ENCODE measurements around the gene CEP85.

The CEP85 gene

GRCh38 chr1:26278724-26279455 lies 44.9 kb downstream of the CEP85 start:
- peak; percentile 51 for DNase-seq

DNA sequence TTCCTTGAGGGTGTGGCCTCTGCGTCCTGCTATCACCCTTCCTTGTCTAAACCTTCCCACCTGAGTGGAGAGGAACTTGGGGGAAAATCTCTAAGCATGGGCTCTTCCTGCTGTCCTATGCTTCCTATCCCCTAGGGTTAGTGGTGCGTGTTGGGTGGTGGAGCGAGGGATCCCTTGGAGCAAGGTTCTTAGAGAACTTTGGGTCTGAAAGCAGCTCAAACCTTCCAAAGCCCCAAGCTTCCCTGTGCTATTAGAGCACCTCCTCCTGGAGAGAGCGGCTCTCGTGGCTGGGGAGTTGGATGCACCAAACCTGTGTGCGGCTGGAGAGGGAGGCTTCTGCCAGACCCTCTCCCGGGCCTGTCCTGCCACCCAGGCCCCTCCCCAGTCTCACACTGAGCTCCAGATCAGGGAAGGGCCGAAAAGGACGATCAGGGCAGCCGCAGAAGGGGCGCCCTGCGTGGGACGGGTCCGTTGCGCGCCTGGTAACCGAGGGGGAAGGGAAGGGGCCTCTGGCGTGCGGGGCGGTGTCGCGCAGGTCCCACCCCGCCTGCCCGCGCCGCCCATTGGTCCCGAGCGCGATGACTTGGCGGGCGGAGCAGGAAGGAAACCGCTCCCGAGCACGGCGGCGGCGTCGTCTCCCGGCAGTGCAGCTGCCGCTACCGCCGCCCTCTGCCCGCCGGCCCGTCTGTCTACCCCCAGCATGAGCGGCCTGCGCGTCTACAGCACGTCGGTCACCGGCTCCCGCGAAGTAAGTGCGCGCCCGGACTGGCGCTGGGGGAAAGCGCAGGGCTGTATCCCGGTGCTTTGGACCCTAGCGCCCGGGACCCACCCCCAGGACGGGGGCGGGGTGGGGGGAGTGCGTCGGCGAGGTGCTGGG lies 45.7 kb downstream of the CEP85 start, which contains the start of gene SH3BGRL3:
TSS of gene SH3BGRL3 (plus strand) at position 631 of the 877 bp plus-strand sequence. CDS start at position 701, 70 bp downstream.
- peak; percentile 91 for DNase-seq

GRCh38 chr1:26280333-26281042 lies 46.5 kb downstream of the CEP85 start:
- peak; percentile 50 for DNase-seq

- DNase-seq: peak; percentile 34
Measured at GRCh38 chr1:26281091-26281958, 47.3 kb downstream of the CEP85 start.

DNA sequence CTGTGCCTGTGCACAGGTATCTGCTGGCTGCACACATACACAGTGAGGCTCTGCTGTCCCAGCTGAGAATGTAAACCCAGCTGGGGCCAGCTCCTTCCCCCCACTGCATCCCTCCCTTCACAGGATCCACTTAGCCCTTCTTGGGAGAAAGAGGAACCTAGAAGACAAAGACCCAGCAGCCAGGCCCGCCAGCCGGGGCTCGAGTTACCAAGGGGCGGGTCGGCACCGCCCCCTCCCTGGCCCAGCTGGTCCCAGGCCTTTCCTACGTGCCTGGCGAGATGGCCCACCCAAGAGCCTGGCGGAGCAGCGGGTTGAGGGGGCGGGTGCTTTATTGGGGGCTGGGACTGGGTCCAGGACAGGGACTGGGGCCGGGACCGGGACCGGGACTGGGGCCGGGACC lies 48.0 kb downstream of the CEP85 start:
- DNase-seq: no peak

GRCh38 chr1:26282401-26282918 lies 48.5 kb downstream of the CEP85 start:
- DNase-seq: no peak

- DNase-seq: no peak
Measured at GRCh38 chr1:26283279-26283853, 49.4 kb downstream of the CEP85 start.

DNA sequence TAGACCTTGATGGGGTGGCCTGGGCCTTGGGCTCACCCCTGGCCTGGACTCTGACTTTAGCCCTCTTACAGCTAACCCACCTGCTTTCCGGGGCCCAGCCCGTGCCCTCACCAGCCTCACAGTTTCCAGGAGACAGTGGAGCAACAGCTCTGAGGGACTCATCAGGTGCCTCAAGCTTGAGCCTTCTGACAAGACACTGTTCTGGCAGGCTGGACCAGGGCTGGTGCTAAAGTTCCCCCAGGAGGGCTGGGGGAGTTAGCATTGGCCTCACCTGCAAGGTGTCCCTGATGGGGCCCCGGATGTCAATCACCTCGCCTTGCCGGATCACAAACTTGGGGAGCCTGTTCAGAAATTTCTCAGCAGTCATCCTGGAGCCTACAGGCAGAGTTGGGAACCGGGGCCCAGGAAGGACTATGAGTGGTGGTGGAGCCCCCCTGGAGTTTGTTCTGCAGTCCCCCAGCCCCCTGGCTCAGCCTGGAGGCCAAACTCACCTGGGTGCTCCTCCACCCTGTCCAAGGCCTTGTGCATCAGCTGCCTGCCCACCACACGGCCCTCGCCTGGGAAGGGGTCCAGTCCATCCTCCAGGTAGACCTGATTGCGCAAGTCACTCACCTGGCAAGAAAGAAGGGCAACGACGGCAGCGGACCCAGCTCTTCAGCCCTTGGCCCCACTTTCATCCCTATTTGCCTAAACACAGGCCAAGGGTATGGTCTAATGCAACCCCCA lies 50.0 kb downstream of the CEP85 start:
- DNase-seq: peak; percentile 21

DNA sequence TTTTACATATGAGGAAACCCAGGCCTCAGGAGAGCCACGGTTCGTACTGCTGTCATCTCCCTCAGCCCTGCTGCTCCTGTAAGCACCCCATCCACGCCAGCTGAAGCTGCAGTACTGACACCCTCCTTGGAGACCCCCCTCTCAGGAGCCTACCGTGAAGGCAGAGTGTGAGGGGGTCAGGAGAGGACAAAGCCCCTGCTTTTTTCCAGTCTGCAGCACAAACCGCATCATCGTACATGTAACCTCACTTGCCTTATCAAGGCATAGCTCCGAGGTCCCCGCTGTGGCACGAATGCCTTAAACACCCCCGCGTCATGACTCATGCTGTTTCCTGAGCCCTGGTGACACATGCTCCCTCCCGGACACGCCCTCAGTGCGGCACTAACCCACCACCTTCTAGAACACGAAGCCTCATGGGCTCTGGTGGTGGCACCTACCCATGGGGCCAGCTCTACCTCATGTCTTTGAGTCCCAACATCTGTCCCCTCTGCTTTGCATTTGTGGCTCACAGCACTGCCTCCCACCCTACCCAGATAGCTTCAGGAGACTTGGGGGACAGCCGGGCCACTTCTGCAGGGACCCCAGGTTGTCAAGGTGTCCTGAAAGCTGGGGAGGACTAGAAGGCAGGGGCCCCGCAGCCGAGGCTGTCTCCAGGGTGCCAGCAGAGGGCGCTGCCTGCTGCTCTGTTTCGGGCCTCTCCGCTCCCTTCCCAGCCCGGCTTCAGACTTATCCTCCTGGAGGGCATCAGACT lies 50.8 kb downstream of the CEP85 start:
- peak; percentile 98 for DNase-seq

DNA sequence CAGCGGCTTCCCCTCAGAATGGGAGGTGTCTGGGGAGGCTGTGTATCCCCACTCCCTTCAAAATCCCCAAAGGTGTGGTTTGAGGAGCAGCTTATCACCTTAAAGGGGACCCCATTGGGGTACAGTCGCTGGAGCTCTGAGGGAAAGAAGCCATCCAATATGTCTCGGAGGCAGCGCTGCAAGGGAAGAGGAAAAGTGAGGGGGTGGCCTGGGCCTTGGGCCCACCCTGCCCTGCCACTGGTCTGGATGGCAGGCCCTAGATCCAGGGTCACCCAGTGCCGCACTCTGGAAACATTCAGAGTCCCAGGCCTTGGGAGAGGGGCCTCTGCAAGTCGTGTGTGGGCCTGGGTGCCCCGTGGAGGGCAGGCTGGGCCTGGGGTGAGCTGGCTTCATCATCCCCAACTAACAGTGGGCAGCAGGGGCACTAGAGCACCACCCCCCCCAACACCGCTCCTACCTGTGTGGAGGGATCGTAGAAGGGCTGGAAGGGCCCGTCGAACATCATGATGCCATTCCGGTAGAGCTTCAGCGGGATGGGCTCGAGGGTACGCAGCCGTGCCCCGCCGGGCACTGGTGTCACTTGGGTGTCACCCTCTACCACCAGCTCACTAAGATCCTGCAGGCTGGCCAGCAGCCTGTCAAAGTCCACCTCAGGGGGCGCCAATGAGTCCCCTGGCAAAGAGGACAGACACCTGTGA lies 51.5 kb downstream of the CEP85 start:
- DNase-seq: peak; percentile 57

GRCh38 chr1:26286064-26286416 lies 52.0 kb downstream of the CEP85 start:
- DNase-seq: no peak

GRCh38 chr1:26287033-26287711 lies 53.2 kb downstream of the CEP85 start:
- peak; percentile 87 for DNase-seq

DNA sequence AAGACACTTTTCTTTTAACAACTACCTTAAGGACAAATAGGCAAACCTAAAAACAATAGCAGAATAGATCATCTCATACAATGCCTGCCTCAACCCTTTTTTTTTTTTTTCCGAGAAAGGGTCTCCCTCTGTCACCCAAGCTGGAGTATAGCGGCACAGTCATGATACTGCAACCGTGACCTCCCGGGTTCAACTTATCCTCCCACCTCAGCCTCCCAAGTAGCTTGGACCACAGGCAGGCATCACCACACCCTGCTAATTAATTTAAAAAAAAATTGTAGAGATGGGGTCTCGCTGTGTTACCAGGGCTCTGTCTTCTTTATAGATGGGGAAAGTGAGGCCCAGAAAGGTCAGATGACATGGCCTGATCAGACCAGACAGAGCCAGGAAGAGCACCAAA lies 53.8 kb downstream of the CEP85 start:
- no peak for DNase-seq

DNA sequence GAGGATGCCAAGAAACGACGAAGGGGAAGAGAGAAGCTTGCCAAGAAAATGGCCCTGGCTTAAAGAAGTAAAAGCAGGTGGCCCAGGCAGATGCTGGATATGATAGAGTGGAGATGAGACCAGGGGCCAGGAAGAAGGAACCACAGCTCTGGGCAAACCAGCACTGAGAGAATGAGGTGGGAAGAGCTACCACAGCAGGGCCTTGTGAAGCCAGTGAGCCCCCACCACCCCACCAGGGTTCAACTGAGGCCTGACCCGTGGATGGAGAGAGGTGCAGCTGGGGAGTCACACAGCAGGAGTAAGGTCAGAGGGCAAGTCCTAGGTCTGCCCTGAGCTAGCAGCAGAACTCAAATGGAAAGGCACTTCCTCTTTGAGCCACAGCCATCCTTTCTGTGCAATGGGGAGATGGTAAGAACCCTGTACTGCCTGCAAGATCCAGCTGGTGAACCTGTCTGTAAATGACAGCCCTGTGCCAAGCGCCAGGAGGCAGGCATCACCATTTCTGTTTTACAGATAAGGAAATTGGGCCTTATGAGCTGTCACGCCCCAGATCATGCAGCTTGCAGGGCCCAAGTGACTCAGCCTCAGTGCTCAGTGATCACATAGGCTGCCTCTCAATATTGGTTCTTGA lies 54.4 kb downstream of the CEP85 start:
- DNase-seq: peak; percentile 86

GRCh38 chr1:26289158-26290059 lies 55.4 kb downstream of the CEP85 start:
- DNase-seq: peak; percentile 67

DNA sequence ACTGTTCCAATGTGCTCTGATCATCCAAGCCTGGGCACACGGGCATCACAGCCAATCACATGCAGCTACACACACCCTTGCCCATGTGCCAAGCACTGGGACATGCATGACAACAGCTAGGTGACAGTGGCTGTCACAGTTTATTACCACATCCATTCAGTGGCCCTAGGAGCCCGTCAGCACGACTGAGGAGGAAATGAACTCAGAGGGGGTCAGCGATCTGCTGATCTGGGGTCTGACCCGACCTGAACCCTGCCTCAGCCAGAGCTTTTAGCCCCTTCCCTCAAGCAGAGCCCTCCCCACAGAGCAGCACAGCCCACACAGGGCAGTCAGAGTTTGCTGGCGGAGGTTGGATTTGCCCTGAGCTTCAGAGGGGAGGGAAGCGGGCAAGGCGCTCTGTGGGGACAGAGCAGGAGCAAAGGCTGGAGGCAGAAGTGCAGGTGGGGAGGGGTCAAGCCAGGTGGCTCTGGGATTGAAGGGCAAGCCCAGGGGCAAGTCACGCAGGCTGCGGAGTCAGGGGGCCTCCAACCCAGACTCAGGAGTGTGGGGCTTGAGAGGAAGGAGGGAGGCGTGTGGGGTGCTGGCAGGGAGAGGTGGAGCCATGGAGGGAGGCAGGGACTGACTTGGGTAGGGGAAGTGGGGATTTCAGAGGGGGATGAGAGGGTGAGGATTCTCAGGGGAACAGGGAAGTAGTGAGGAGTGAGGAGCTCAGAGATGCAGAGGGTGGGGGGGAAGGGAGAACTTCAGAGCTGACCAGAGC lies 56.3 kb downstream of the CEP85 start:
- no peak for DNase-seq

DNA sequence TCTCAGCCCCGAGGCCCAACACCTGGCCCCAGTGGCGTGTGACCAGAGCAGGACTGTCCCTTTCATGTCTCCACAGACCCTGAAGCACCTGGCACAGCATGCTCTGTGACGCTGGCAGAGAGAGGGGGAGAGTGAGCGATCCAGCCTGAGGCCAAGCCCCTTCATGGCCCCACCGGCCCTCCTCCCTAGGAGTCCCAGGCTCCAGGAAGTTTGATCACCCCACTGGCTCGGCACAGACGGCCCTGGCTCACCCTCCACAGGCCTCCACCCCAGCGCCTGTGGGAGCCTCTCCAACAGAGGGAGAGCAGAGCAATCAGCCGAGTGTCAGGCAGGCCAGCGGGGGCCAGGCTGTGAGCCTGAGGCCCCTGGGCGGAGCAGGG lies 56.9 kb downstream of the CEP85 start:
- no peak for DNase-seq
